Brain pericyte (primary cell): ENCODE data around the gene IGF2.

Source experiments
- DNase-seq: peaks from one replicate; pipeline ENCODE4 v3.0.0-alpha.2; 2012; ENCODE audit warnings: low read depth, low spot score

The IGF2 gene

DNA sequence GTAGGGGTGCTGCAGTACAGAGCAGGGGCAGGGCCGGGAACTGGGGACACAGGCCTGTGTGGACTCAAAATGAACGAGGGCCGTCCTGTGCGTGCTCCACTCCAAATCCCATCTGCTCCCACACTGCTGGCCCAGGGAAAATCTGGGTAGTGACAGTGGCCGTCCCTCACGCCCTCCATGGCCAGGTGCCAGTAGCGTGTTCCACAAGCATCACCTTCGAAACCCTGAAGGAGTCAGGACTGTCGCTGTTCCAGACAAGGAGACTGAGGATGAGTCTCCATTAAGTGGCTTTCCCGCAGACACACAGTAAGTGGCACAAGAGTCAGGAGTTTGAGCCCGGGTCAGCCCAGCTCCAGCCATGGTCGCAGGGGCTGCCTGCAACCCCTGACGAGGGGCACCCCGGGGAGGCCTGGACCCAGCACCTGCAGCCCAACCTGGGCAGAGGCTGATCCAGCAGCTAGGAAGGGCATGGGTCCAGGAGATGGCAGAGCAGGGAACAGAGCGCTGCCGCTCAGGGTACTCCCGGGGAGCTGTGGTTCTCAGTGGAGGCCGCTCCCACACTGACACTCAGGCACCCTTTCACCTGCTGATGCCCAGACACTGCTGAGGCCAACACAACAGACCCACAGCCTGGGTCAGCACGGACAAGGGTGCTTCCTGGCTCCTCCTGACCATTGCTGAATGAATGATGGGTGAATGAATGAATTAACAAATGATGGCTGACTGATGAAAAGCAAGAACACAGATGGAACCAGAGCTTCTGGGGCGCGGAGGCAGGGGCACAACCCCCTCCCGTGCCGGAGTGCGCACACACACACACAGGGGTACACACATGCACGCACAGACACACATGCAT, 35.3 kb downstream of the IGF2 start:
- no peak for DNase-seq

DNA sequence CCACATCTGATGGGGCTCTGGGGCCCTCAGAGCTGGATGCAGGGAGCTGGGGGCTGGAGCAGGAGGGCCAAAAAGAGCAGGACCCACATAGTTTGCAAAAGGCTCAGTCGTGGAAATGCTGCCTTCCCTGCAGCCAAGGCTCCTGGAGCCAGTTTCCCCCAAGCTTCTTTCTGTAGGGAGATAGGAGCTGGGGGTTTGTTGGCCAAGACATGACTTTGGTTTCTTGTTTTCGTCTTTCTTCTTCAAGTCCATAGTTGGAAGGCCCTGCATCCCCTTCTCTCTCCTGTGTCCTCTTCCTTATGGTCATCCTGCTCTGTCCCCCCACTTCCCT, 36.3 kb downstream of the IGF2 start:
- no peak for DNase-seq

DNA sequence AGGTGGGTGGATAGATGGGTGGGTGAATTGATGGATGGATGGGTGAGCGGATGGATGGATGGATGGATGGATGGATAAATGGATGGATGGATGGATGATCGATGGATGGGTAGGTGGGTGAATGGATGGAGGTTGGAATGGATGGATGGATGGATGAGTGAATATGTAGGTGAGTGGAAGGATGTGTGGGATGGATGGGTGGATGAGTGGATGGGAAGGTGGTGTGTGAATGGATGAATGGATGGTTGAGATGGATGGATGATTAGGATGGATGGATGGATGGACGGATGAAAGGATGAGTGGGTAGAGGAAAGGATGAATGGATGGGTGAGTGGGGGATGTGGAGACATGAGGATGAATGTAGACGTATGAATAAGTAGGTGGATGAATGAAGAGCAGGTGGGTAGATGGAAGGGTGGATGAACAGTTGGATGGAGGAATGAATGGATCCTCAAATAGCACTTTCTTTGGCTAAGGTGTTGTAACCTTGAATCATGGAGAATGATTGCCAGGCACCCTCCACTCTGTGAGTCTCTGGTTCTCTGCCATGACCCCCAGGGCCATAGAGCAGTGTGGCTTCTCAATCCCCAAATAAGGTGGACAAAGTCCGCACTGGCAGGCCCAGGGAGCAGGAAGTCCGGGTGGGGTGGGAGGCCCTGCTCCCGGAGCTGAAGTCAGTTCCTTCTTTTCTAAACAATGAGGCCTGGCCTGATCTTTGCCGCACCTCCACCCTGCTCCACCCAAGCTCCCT, 36.9 kb downstream of the IGF2 start:
- no peak for DNase-seq

DNA sequence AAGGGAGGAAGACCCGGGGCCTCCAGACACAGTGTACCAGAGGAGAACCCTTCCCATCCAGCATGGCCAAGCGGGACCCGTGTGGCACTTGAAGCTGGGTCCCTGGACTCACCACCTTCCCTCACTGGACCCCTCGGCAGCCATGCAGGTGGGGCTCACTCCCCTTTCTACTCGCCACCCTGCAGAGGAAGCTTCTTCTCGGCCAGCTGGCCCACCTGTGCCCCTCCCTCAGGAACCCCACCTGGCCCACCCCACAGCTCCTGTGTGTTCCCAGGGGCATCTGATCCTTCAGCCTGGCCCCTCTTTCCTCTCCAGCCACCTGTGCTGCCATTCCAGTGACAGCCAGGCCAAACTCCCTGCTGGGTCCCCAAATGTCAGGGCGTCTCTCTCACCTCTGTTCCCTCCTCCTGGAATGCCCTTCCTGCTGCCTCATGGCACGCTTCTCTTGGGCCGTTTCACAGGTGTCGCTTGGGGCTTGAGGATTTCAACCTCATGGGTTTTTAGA, 38.0 kb downstream of the IGF2 start:
- DNase-seq = no peak

DNA sequence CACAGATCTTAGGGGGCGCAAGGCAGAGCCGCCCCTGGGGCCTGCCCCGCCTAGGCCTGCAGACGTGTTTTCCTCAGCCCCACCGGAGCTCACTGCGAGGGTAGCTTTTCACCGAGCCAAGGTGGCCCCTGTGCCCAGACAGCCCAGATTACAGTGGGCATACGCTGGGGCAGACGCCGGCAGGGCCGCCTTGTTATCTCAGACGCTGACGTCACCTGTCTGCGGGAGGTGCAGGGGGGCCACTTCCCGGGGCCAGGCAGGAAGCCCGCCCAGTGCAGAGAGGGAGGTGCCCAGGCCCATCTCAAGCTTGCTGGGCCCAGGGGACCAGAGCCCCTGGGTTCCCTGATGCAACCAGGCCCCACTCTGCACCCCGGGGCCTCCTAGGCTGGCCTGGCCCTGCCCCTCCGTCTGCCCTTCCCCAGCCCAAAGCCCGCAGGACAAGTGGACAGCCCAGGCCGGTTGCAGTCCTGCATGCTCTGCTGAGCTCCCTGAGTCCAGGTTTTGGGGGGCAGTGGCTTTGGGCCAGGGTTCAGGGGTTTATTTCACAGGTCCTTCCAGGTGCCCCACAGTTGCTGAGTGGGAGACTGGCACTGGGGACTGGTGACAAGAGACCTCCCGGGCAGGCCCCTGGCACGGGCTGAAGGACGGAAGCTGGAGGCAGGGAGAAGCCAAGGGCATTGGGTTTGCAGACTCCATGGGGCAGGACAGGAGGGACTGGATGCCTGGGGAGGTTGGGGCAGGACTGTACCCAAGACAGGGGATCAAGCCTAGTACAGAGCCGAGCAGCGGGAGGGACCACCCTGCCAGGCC, 38.6 kb downstream of the IGF2 start:
- DNase-seq = no peak

DNA sequence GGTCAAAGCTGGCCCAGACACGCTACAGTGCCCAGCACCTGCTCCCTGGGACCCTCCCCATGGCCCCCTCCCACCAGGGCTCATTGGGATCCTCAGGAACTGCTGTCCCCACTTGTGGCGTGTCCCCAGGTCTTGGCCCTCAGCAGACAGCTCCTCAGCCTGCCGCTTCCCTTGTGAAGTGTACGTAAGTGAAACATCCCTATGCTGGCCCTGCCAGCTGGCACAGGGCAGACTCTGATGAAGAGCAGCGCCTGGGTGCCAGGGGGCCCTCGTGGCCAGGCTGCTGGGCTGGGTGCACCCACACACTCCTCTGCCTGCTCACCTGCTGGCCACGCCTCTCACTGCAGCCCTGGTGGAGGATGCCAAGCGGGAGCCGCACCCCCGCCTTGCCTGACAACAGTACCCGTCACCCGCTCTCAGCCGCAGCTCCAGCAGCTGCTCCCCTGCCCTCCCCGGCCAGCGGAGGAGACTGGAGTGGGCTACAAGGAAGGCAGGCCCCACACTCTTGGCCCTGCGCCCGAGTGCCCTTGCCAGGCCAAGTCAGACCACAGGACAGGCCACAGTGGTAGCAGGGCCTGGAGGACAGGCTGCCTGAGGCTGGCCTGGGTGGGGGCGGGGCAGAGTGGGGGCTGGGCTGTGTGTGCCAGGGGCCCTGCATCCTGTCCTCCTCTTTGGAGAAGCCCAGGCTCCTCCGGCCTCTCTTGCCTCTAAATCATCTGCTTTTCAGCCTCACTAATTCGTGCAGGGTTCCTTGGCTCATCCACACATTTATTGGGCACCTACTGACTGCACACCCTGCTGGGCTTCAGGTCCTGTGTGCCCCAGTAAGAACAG, 39.5 kb downstream of the IGF2 start:
- DNase-seq = no peak

DNA sequence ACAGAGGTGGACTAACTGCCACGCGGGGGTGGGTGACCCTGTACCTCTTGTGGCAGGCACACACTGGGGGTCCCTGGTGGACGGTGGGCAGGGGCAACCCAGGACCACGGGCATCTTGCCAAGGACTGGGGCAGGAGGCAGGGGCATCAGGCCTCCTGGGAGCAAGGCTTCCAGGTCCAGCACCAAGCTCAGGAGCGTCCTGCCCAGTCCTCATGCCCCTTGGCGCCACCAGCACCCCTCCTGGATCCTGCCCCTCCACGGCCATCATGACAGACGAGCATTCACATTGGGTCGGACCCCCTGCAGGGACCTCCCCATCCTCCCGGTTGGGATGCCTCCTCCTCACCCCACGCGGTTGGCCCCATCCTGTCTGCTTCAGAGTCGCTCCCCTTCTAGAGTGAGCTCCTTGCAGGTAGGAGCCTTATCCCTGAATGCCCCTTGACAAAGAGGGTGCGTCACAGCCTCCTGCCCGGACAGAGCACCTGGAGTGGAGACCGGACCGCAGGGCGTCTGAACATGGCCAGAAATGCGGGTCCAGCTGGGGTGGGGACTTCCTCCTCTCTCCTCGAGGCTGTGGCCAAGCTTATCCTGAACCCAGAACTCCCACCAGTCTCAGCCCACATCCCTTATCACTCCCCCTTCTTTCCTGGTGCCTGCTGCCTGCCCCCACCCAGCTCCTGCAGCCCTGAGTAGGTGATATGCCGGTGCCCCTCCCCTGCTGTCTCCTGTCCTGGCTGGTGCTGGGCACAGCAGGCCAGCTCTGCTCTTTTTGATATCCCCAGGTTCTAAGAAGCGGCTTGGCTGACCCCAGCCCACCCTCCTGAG, 40.3 kb downstream of the IGF2 start:
- no peak for DNase-seq

DNA sequence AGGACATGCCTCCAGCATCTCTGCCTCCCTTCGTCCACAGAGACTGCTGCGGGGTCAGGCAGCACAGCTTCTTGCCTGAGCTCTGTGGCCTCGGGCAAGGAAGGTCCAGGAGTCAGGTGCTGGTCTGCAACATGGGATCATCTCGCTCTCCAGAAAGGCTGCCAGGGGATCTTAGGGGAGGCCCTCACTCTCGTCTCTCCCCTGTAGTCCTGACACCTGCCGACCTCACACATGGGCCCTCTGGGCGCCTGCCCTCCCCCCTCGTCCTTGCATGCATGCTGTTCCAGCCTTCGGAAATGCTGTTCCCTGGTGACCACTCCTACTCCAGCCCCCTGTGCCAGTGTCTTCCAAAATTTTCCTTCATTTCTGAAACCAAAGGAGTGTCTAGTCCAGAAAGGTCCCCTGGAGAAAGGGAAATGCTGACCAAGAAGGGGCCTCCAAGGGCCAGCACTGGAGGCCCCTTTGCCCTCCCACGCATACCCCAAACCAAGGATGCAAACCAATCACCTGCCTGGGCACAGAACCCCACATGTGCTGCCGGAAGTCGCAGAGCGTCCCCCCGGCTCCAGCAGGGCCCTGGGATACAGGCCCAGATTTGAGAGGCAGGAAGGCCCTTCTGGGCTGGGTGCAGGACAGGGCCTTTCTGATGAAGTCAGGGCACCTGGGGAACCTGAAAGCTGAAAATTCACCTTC, 41.0 kb downstream of the IGF2 start:
- peak; percentile 20 for DNase-seq

DNA sequence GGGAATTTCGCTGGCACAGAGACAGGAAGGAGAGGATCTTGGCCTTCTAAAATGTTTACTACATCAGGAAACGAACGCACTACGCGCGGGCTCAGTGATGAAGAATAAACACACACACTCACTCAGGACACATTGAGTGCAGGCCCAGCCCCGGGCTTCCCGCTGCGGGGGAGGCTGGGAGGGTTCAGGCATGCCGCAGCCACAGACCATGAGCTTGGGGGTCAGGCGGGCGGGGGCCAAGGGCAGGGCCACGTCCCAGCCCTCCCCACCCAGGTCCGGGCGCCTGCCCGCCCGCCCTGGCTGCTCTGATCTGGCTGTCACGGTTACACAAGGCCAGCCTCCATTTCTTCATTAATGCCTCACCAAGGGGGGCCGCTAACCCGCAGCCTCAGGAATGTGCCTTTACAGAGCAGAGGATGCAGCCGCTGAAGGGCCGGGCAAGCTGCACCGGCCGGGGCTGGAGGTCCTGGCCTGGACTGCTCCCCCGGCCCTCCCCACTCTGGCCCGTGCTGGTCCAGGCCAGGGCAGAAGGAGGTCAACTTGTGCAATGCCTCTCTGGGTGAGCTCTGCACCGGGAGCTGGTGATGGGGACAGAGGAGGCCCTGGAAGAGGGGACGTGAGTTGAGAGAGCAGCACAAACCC, 41.7 kb downstream of the IGF2 start:
- peak; percentile 71 for DNase-seq

DNA sequence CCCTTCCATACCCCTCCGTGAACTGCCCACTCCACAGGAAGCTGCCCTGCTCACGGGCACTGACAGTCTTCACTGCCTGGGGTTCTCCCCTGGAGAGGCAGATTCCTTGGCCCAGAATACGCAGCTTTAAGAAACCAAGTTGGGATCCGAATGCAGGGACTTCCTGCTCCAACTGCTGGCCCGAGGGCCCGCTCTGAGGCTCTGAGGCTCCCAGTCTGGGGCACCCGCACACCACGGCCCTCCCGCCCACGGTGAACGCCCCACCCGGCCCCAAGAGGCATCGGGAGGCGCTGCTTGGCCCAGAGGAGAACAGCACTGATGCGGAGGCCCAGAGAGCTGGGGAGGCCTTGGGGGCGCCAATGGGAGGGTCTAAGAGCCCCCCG, 42.3 kb downstream of the IGF2 start:
- DNase-seq = no peak

DNA sequence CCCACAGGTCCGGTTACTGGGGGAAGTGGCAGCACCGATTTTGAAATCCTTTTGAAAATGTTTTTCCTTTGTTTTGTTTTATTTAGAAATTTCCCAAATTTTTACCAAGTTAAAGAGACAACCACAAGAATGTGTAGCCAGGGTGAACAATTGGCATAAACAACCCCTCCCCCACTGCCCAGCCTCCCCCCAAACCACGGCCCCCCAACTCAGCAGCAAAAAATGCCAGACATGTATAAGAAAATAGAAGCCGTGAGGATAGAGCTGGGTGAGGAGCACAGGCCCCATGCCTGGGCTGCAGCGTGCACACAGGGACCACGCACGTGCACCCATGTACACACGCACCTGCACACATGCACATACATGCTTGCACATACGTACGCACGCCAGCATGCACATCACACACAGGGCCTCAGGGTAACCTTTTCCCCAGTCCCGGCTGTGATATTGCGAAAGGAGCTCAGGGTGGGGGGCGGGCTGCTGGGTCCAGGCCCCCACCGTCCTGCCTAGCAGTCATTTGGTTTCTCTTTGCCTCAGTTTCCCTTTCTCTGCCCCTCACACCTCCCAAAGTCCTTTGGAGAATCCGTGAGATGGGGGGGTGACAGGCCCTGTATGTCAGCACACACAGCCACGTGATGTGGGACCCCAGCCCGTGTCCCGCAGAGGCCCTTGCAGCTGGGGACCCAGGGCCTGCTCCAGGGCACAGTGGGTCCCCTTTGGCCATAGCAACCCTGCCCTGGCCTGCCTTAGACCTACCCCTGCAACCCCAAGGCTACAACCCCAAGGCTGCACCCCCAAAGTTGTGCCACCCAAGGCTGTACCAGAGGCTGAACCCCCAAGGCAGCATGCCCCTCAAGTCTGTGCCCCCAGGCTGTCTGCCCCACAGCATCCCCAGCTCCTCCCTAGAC, 42.9 kb downstream of the IGF2 start:
- DNase-seq = no peak

DNA sequence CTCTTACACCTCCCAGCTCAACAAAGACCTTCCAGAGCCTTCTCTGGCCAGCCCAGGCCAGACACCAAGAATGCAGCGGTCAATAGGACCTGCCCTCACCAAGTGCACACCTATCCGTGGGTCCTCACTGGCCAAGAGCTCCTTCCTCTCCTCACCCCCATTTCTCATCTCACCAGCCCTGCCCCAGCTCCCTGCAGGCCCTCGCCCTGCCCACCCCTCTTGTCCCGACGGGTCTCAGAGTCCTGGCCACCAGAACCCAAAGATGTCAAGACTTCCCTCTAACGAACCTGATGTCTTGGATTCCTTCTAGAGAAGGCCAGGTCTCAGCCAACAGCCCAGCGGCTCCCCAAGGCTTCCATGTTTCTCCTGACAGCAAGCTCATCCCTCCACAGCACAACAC, 43.6 kb downstream of the IGF2 start:
- DNase-seq = no peak

DNA sequence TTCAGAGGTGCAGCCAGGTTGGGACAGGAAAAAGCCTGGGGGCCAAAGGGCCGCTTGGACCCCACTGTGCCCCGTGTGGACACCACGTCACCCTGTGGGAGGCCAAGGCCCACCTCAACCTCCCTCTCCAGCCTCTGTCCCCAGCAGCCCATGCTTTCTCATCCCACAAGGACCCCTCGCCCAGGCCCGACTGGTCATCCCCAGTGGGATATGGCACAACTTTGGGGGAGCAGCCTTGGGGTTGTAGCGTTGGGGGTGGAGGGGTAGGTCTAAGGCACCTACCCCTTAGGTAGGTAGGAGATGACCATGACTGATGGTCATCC, 44.0 kb downstream of the IGF2 start:
- DNase-seq = no peak

DNA sequence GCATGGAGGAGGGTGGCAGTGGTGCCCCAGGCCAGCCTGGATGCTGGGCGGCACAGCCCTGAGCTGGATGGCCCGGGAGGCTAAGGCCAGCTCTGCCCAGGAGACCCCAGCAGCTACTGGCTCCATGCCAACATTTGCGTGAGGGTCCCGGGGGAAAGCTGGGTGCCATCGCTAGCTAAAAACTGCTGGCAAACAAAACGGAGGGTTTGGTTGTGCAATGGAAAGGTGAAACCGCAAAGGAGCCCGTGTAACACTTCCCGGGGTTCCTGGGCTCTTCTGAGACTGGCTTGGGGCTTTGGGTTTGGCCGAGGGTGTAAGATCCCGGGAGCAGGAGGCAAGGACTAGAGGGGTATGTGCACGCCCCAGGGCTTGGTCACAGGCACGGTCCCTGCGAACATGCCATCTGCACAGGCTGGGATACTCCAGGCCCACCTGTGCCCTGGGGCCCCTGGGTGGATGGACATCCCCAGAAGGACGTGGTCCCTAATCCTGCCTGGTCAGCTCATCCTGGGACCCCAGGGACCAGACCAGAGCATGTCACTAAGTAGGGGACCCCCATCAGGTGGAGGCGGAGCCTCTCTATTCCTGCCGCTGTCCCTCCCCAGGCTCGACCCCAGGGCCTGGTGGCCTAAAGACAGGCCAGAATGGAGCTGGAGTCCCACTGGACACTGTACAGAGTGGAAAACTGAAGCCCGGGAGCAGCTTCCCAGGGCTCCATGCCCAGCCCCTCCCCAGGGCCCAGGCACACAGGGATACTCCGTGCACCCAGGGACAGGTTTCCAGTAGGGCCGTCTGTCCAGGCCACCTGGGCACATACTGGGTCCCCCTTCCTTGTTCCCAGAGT, 44.6 kb downstream of the IGF2 start:
- DNase-seq = no peak

DNA sequence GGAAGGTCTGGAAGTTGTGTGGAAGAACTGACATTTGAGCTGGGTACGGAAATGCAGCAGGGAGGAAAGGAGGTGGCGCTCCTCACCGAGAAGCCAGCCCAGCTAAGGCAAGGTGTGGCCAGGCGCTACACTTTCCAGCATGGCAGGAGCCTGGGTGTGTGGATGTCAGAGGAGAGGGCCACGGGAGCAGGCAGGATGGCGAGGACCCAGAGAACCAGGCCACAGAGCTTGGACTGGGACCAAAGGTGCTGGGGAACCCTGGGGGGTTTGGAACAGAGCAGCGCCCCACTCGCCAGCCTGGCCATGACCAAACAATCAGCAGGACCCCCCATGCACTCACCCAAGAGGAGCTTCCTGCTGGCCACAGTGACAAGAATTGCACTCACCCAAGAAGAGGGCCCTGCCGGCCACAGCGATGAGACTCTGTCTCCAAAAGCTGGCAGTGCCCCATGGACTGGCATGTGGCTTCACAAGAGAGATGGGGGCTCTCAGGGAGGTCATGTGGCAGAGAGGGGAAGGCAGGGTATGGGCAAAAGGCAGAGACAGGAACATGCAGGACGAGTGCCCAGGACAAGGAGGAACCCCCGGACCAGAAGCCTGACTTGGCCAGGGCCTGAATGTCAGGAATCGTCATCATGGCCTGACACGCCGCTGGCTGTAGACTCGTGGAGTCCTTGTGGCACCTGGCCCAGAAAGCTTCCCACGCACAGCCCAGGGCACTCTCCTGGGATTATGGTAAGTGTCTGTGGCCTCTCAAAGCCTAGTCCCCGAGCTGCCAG, 45.4 kb downstream of the IGF2 start:
- no peak for DNase-seq

DNA sequence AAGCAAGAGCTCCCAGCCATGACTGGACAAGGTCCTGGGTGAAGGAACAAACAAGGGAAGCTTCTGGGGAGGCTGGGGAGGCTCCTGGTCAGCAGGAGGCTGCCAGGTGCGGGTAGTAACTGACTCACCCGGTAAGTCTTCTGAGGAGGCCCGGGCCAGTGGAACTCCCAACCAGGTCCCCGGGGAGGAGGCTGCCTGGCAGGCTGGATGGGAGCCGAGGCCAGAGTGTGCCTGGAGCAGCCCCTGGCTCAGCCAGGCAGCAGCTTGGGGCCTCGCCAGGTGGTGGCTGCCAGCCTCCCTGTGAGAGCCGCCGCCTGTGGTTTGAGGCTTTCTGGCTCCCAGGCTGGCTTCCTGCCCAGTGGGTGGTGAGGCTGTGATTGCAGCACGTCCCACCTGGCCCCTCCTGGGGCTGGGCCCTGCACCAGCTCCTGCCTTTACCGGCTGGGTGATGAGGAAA, 46.2 kb downstream of the IGF2 start:
- peak; percentile 46 for DNase-seq

DNA sequence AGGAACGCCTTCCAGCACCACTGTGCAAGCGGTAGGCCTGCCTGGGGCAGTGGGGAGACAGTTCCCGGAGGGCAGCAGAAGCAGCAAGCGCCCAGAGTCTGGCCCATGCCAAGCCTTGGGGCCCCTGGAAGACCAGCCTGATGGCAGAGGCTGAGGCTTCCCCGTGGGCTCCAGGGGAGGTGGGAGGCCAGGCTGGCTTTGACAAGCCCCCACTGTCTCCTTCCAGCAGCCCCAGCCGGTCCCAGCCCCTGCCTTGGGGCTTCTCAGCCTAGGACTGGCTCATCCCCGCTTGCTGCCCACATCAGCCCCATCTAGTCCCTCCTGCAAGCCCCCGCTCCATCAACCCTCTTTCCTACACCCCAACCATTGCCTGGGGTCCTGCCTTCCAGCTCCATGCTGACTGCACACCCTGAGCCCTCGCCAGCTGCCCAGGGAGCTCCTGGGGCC, 46.7 kb downstream of the IGF2 start:
- no peak for DNase-seq
